H1 (cell line): ENCODE results near the gene RRBP1. TPM values are rescaled to one million over a fixed set of nuclear protein-coding genes. Genes with fewer than 3 reads are reported as not detected.

Source experiments
- CTCF ChIA-PET: fragments of 300-600 bp; sonication (Branson Sonifier 250); formaldehyde crosslinking; loops from one replicate; lab custom pipeline; 2021; ENCODE audit not compliant: partially characterized antibody; lab: Charles Lee
- POLR2A ChIA-PET: fragments of 300-600 bp; sonication (Branson Sonifier 250); formaldehyde crosslinking; loops from one replicate; lab custom pipeline; 2021; ENCODE audit warnings: inconsistent platforms; ENCODE audit not compliant: partially characterized antibody; lab: Charles Lee
- DNase-seq, 2 experiments: peaks; one replicate each; pipeline versions ENCODE4 v3.0.0 to v3.0.0-alpha.2; 2010 to 2022; ENCODE audit warnings: low spot score in 2 of 2, low read depth in 1 of 2, mixed read lengths in 1 of 2
- FAIRE-seq: peaks from 2 replicates; lab custom pipeline; 2011; peaks lifted over from hg19 to GRCh38; lab: Jason Lieb, UNC
- H2AFZ ChIP-seq: 2 replicates; pipeline ENCODE4 v1.8.1; 2012; ENCODE audit warnings: low read length, inconsistent platforms
- H2AK5ac ChIP-seq: 2 replicates; pipeline ENCODE4 v1.6.1; 2013; ENCODE audit warnings: low read depth, low read length
- H2BK120ac ChIP-seq: replicated peaks from 2 replicates; pipeline ENCODE3; 2013; ENCODE audit warnings: low read depth, low read length, inconsistent platforms
- H2BK12ac ChIP-seq: 2 replicates; pipeline ENCODE4 v1.6.1; 2013; ENCODE audit warnings: low read depth, low read length
- H2BK15ac ChIP-seq: 2 replicates; pipeline ENCODE4 v1.6.1; 2013; ENCODE audit warnings: low read length
- H2BK20ac ChIP-seq: 2 replicates; pipeline ENCODE4 v1.6.1; 2013; ENCODE audit warnings: low read length
- H2BK5ac ChIP-seq: 2 replicates; pipeline ENCODE4 v1.6.1; 2013; ENCODE audit warnings: low read depth, low read length
- H3K14ac ChIP-seq: 2 replicates; pipeline ENCODE4 v1.6.1; 2013; ENCODE audit warnings: inconsistent platforms; ENCODE audit not compliant: insufficient read length
- H3K18ac ChIP-seq: 2 replicates; pipeline ENCODE4 v1.6.1; 2013; ENCODE audit warnings: low read length; ENCODE audit errors: extremely low read depth
- H3K23ac ChIP-seq: 2 replicates; pipeline ENCODE4 v1.6.1; 2013; ENCODE audit warnings: inconsistent platforms; ENCODE audit not compliant: insufficient read length
- H3K23me2 ChIP-seq: 2 replicates; pipeline ENCODE4 v1.6.1; 2013; ENCODE audit warnings: low read depth, low read length
- H3K27ac ChIP-seq: 2 replicates; pipeline ENCODE4 v1.6.1; 2011; ENCODE audit warnings: low read depth, low read length, inconsistent platforms
- H3K27me3 ChIP-seq, 4 experiments: replicated peaks in 1 of 4; 1 replicate in 1 of 4; 2 replicates in 3 of 4; pipeline versions ENCODE4 v1.6.1 to v1.8.1; 2011 to 2013; ENCODE audit warnings: low read length in 3 of 4, mild to moderate bottlenecking in 3 of 4, inconsistent platforms in 2 of 4, mixed read lengths in 2 of 4, moderate library complexity in 1 of 4; ENCODE audit not compliant: control insufficient read depth in 3 of 4, insufficient read depth in 3 of 4; ENCODE audit errors: extremely low read depth in 1 of 4
- H3K36me3 ChIP-seq, 4 experiments: 2 replicates each; pipeline versions ENCODE4 v1.6.1 to v1.8.1; 2011 to 2013; ENCODE audit warnings: mild to moderate bottlenecking in 4 of 4, low read length in 3 of 4, moderate library complexity in 2 of 4, control low read depth in 1 of 4, inconsistent platforms in 1 of 4; ENCODE audit not compliant: insufficient read depth in 4 of 4, control insufficient read depth in 2 of 4
- H3K4ac ChIP-seq: replicated peaks from 2 replicates; pipeline ENCODE3; 2013; ENCODE audit warnings: low read length, low read depth, mixed read lengths, inconsistent platforms; ENCODE audit not compliant: insufficient read length
- H3K4me1 ChIP-seq, 4 experiments: replicated peaks in 1 of 4; 1 replicate in 1 of 4; 2 replicates in 3 of 4; pipeline versions ENCODE4 v1.6.1 to v1.8.1; 2011 to 2013; ENCODE audit warnings: low read length in 3 of 4, inconsistent platforms in 2 of 4, mixed read lengths in 1 of 4; ENCODE audit not compliant: insufficient read depth in 4 of 4, control insufficient read depth in 3 of 4
- H3K4me2 ChIP-seq, 2 experiments: 2 replicates each; pipeline versions ENCODE4 v1.6.1 to v1.8.1; 2011 to 2013; ENCODE audit warnings: low read depth in 2 of 2, low read length in 2 of 2, control low read depth in 1 of 2, inconsistent platforms in 1 of 2, mild to moderate bottlenecking in 1 of 2; ENCODE audit not compliant: insufficient read depth in 1 of 2
- H3K4me3 ChIP-seq, 4 experiments: fragments of 200-600, 300-600 bp in 1 of 4; sonication (generic), shearing (Covaris generic), sonication (Bioruptor Twin) in 1 of 4; 2 replicates each; pipeline versions ENCODE4 v1.5.1 to v1.8.1; 2011 to 2016; ENCODE audit warnings: low read length in 4 of 4, low read depth in 3 of 4, control low read depth in 2 of 4, inconsistent platforms in 2 of 4, mild to moderate bottlenecking in 2 of 4, mixed read lengths in 1 of 4, moderate library complexity in 1 of 4; ENCODE audit not compliant: insufficient read depth in 2 of 4; ENCODE audit errors: extremely low read depth in 1 of 4
- H3K56ac ChIP-seq: replicated peaks from 2 replicates; pipeline ENCODE3; 2013; ENCODE audit warnings: low read depth, mild to moderate bottlenecking, mixed read lengths, low read length, inconsistent platforms; ENCODE audit not compliant: insufficient read length
- H3K79me1 ChIP-seq: 2 replicates; pipeline ENCODE4 v1.6.1; 2013; ENCODE audit warnings: low read depth, low read length, control low read depth
- H3K79me2 ChIP-seq, 2 experiments: 2 replicates each; pipeline versions ENCODE4 v1.6.1 to v1.8.1; 2012 to 2013; ENCODE audit warnings: low read length in 2 of 2, mild to moderate bottlenecking in 2 of 2, inconsistent platforms in 1 of 2; ENCODE audit not compliant: insufficient read depth in 2 of 2, control insufficient read depth in 1 of 2
- H3K9ac ChIP-seq, 4 experiments: replicated peaks in 1 of 4; 1 replicate in 1 of 4; 2 replicates in 3 of 4; pipeline versions ENCODE4 v1.6.1 to v1.8.1; 2011 to 2013; ENCODE audit warnings: low read depth in 3 of 4, low read length in 3 of 4, control low read depth in 2 of 4, mild to moderate bottlenecking in 2 of 4, moderate library complexity in 2 of 4, inconsistent platforms in 1 of 4; ENCODE audit errors: extremely low read depth in 1 of 4
- H3K9me3 ChIP-seq, 2 experiments: 2 replicates each; pipeline versions ENCODE4 v1.6.1 to v1.8.1; 2012 to 2013; ENCODE audit warnings: mild to moderate bottlenecking in 2 of 2, moderate library complexity in 2 of 2, control low read depth in 1 of 2, inconsistent platforms in 1 of 2, low read depth in 1 of 2, low read length in 1 of 2, mixed read lengths in 1 of 2; ENCODE audit not compliant: insufficient read depth in 2 of 2
- H4K20me1 ChIP-seq, 2 experiments: replicated peaks in 1 of 2; 2 replicates each; pipeline versions ENCODE3 to v1.8.1; 2011 to 2013; ENCODE audit warnings: inconsistent platforms in 2 of 2, low read length in 2 of 2, mild to moderate bottlenecking in 1 of 2; ENCODE audit not compliant: insufficient read depth in 2 of 2, control insufficient read depth in 1 of 2
- H4K5ac ChIP-seq: 2 replicates; pipeline ENCODE4 v1.6.1; 2013; ENCODE audit warnings: low read length, low read depth, mixed read lengths, inconsistent platforms; ENCODE audit not compliant: insufficient read length
- H4K8ac ChIP-seq: 2 replicates; pipeline ENCODE4 v1.8.0; 2013; ENCODE audit warnings: mild to moderate bottlenecking, moderate library complexity, low read length, inconsistent platforms; ENCODE audit not compliant: insufficient read depth; ENCODE audit errors: extremely low read depth
- H4K91ac ChIP-seq: replicated peaks from 2 replicates; pipeline ENCODE3; 2013; ENCODE audit warnings: low read length, mixed read lengths, inconsistent platforms; ENCODE audit not compliant: insufficient read length
- ATF2 ChIP-seq: IDR thresholded peaks from 2 replicates; pipeline ENCODE4 v1.6.1; 2012; ENCODE audit warnings: low read length, inconsistent platforms
- BCL11A ChIP-seq, 2 experiments: IDR thresholded peaks; one replicate each; pipeline ENCODE4 v1.6.1; 2011; ENCODE audit warnings: low read depth in 2 of 2, low read length in 2 of 2, mild to moderate bottlenecking in 2 of 2
- CTBP2 ChIP-seq: IDR thresholded peaks from 2 replicates; pipeline ENCODE4 v1.7.0; 2011; ENCODE audit warnings: borderline replicate concordance, mild to moderate bottlenecking, moderate library complexity, mixed read lengths, low read length; ENCODE audit not compliant: insufficient read depth, insufficient read length
- EGR1 ChIP-seq: IDR thresholded peaks from 2 replicates; pipeline ENCODE4 v1.6.1; 2011; ENCODE audit warnings: low read depth, low read length, borderline replicate concordance
- EZH2 ChIP-seq: fragments of 200-600 bp; sonication (generic); IDR thresholded peaks from 2 replicates; pipeline ENCODE4 v1.7.1; 2012; ENCODE audit warnings: low read depth, mild to moderate bottlenecking, moderate library complexity, low read length, inconsistent platforms; ENCODE audit not compliant: severe bottlenecking
- MAFK ChIP-seq: IDR thresholded peaks from 2 replicates; pipeline ENCODE4 v1.6.1; 2012; ENCODE audit warnings: low read depth, mild to moderate bottlenecking, improper control_type of control experiment, low read length
- NRF1 ChIP-seq: IDR thresholded peaks from 2 replicates; pipeline ENCODE4 v1.6.1; 2011; ENCODE audit warnings: mild to moderate bottlenecking, low read depth, low read length, improper control_type of control experiment
- POLR2AphosphoS5 ChIP-seq: IDR thresholded peaks from 2 replicates; pipeline ENCODE4 v1.6.1; 2011; ENCODE audit warnings: low read depth, low read length
- TAF1 ChIP-seq: IDR thresholded peaks from 2 replicates; pipeline ENCODE4 v1.6.1; 2011; ENCODE audit warnings: mild to moderate bottlenecking, low read depth, low read length
- WGBS, 2 experiments: shearing (Covaris generic) in 1 of 2; methylation state at CpG; one replicate each; pipeline versions ENCODE4 v1.1.6 to v1.1.7; 2013 to 2015; ENCODE audit warnings: low lambda C conversion rate in 2 of 2, mixed read lengths in 2 of 2, inconsistent platforms in 1 of 2, low coverage in 1 of 2, missing lambda C conversion rate in 1 of 2; ENCODE audit not compliant: insufficient replicate concordance in 2 of 2, insufficient coverage in 1 of 2, insufficient read length in 1 of 2; ENCODE audit errors: extremely low coverage in 1 of 2, missing lambda C conversion rate in 1 of 2; 5-methylcytosine and 5-hydroxymethylcytosine counted together
- polyA plus RNA-seq, 7 experiments: library from polyadenylated mRNA; depleted of rRNA in 3 of 7; stranded (reverse) in 5 of 7; unstranded in 2 of 7; fragments of >200 nt in 5 of 7; fragments of 200-250 nt in 2 of 7; gene quantifications; 1 replicate in 5 of 7; 2 replicates in 1 of 7; 4 replicates in 1 of 7; pipeline versions ENCODE4 v1.2.1 to v1.2.3, GENCODE V29; 2011 to 2013; ENCODE audit warnings: missing spikeins in 2 of 7, mixed read lengths in 2 of 7
- total RNA-seq: library from RNA; stranded (reverse); fragmentation: NEBNext Ultra II Directional; extraction: Animal tissue kit (Norgen Biotek cat#: 25700); gene quantifications from 2 replicates; pipeline ENCODE4 v1.2.1, GENCODE V29; 2021
- TF ChIP-seq, protein P1 (sequence below): IDR thresholded peaks from 2 replicates; pipeline ENCODE4 v1.6.1; 2011; ENCODE audit warnings: low read length, improper control_type of control experiment

The RRBP1 gene
- total and polyA plus RNA-seq, 2 of the 8 experiments (the other 6 are each of a cell fraction or from before 2014, with no cell fraction given): 15.9 to 157 TPM

- Histone ChIP-seq H3K36me3 (peaks cover 8 to 62% (median 31%) of the 10 kb centered on the region in 4 experiments), H4K8ac (no peak overlapping the region), H3K23ac (no peak overlapping the region), H3K56ac (no peak overlapping the region), H2BK120ac (no peak overlapping the region), H2BK20ac (no peak overlapping the region), H3K18ac (no peak overlapping the region), H3K79me1 (no peaks in the 10 kb centered on the region), H4K91ac (no peak overlapping the region), H3K79me2 (no peaks in the 10 kb centered on the region), H3K23me2 (no peaks in the 10 kb centered on the region), H3K14ac (no peak overlapping the region), H2AFZ (no peak overlapping the region), H3K4ac (no peak overlapping the region), H3K9me3 (no peaks in the 10 kb centered on the region), H3K27ac (no peak overlapping the region), H3K4me1 (peaks cover 0 to 2% (median 0%) of the 10 kb centered on the region in 4 experiments; a peak in 1 of 7 replicates), H4K5ac (no peak overlapping the region), H2BK12ac (no peak overlapping the region), H3K4me2 (no peak overlapping the region), H2BK5ac (no peak overlapping the region), H4K20me1 (peaks cover 2 to 8% of the 10 kb centered on the region in 2 experiments), H3K4me3 (no peak overlapping the region), H2AK5ac (no peak overlapping the region), H3K27me3 (no peaks in the 10 kb centered on the region), H2BK15ac (no peak overlapping the region), H3K9ac (no peak overlapping the region)
- WGBS, 2 experiments: 93% methylated on average over 29 of the region's 29 CpGs; no CpG with 5 or more reads in 1 of the 2 experiments
- POLR2A ChIA-PET: no interaction called here
- no peak for DNase-seq
- CTCF ChIA-PET: interaction anchor here (0.7 to 10.0 kb wide), 6 partner anchors 9 to 116 kb away, joined by 4 to 114 read pairs (median 24); no protein-coding TSS in a partner anchor
- FAIRE-seq: no peak
- TF ChIP-seq TAF1 (no peak), POLR2AphosphoS5 (no peak), NRF1 (no peak), MAFK (no peak), EZH2 (no peak), CTBP2 (no peak), EGR1 (no peak), ATF2 (no peak), BCL11A (IDR thresholded peaks at IDR 0.05; ENCODE audit: low read depth in 2 of 2, low read length in 2 of 2) (no peak)
- TF ChIP-seq, protein P1, sequence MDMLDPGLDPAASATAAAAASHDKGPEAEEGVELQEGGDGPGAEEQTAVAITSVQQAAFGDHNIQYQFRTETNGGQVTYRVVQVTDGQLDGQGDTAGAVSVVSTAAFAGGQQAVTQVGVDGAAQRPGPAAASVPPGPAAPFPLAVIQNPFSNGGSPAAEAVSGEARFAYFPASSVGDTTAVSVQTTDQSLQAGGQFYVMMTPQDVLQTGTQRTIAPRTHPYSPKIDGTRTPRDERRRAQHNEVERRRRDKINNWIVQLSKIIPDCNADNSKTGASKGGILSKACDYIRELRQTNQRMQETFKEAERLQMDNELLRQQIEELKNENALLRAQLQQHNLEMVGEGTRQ: no peak
Observed at GRCh38 chr20:17619351-17620093, 62.5 kb downstream of the RRBP1 start.
